GM21390 (cell line): ENCODE measurements around the gene CCDC30.
"Not testable (repeated sequence)": the region's sequence is repeated elsewhere in the genome, so short reads cannot be mapped to it uniquely, and the experiment has no call there.

Source experiments
- ATAC-seq: cut with Tn5 transposase; IDR thresholded peaks from one replicate; pipeline ENCODE4 v1.9.1; 2021; ENCODE audit not compliant: unreplicated experiment

The CCDC30 gene

GRCh38 chr1:42639116-42639515 lies 176.0 kb downstream of the CCDC30 start:
- no peak for ATAC-seq

- ATAC-seq = no peak
These were observed 183.0 kb downstream of the CCDC30 start for GRCh38 chr1:42646056-42646455.

- no peak for ATAC-seq
These were observed 194.1 kb downstream of the CCDC30 start for GRCh38 chr1:42657201-42657600.

- ATAC-seq = peak; percentile 92
These were observed 195.1 kb downstream of the CCDC30 start, which contains the start of gene PPIH for GRCh38 chr1:42657981-42658876. PPIH (plus strand) TSS chr1:42658423; CDS start chr1:42658447, 24 bp downstream.

- ATAC-seq = peak; percentile 7
These were observed 195.8 kb downstream of the CCDC30 start for GRCh38 chr1:42658877-42659337.

- no peak for ATAC-seq
These were observed 197.9 kb downstream of the CCDC30 start for GRCh38 chr1:42660907-42661500.

GRCh38 chr1:42669936-42670335 lies 206.8 kb downstream of the CCDC30 start:
- ATAC-seq = no peak

GRCh38 chr1:42670425-42670824 lies 207.3 kb downstream of the CCDC30 start:
- ATAC-seq = no peak

GRCh38 chr1:42674214-42674613 lies 211.1 kb downstream of the CCDC30 start:
- ATAC-seq = no peak

GRCh38 chr1:42674682-42675081 lies 211.6 kb downstream of the CCDC30 start:
- no peak for ATAC-seq

- no peak for ATAC-seq
These were observed 212.4 kb downstream of the CCDC30 start for GRCh38 chr1:42675467-42675866.

- ATAC-seq = no peak
These were observed 213.5 kb downstream of the CCDC30 start for GRCh38 chr1:42676534-42677087.

GRCh38 chr1:42679364-42679983 lies 216.4 kb downstream of the CCDC30 start:
- no peak for ATAC-seq

- ATAC-seq = no peak
These were observed 217.0 kb downstream of the CCDC30 start for GRCh38 chr1:42680055-42680454.

GRCh38 chr1:42680921-42681683 lies 218.0 kb downstream of the CCDC30 start:
- ATAC-seq = no peak

GRCh38 chr1:42681741-42682483 lies 218.8 kb downstream of the CCDC30 start, which contains the start of gene YBX1:
YBX1 (plus strand) TSS chr1:42682418; CDS start chr1:42682566, 148 bp downstream.
- ATAC-seq = peak; percentile 87

GRCh38 chr1:42682484-42682738 lies 219.3 kb downstream of the CCDC30 start:
- not testable (repeated sequence) for ATAC-seq

GRCh38 chr1:42682739-42683531 lies 219.8 kb downstream of the CCDC30 start:
- peak; percentile 38 for ATAC-seq

- ATAC-seq = no peak
These were observed 221.1 kb downstream of the CCDC30 start for GRCh38 chr1:42684139-42684538.
